Measurements from ENCODE around the gene CARD8.
"Not testable (repeated sequence)": the region's sequence is repeated elsewhere in the genome, so short reads cannot be mapped to it uniquely, and the experiment has no call there.

The CARD8 gene

DNA sequence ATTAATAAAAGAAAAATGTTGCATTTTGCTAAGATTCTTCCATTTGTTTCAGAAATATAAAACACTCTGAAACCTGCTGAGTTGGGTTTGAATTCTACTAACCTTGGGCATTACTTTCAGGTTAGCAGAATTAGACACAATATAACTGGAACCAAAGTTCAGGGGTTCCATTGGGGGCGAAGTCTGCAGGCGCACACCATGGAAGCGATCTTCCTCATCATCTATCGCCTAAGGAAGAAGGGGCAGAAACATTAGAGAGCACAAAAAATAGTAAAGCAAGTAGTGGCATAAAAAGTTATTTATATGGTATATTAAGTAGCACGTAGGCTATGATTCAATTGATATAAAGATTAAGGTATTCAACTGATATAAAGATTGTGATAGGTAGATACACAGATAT is 34.1 kb downstream of the CARD8 start:
- DNase-seq, result no peak
- intact Hi-C loops (cut with DNase I), result no loop called here

DNA sequence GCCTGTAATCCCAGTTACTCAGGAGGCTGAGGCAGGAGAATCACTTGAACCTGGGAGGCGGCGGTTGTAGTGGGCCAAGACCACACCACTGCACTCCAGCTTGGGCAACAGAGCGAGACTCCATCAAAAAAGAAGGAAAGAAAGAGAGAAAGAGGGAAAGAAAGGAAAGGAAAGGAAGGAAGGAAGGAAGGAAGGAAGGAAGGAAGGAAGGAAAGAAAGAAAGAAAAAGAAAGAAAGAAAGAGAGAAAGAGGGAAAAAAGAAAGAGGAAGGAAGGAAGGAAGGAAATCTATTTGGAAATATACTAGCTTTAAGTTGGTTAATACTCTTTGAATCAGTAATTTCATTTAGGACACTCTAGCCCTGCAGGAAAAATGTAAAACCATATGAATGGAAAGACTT is 34.9 kb downstream of the CARD8 start:
- intact Hi-C loops (cut with DNase I); DNase-seq: not testable (repeated sequence)

DNA sequence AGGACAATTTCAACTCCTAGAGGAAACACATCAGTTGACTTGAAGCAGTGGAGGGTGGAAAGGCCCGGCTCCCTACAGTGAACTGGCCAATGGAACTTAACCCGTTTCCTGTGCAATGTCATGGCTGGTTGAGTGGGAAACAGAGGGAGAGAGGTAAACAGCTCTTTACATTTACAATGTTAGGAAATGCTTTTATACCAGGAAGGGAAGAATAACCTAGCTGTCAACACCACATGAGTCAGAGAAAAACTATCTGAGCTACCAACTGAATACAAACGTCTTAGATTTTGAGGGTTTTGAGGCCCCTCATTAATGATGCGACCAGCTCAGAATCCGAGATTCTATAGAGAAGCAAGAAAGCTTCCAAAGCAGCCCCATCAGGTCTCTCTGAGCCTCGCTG is 36.7 kb downstream of the CARD8 start:
- DNase-seq, result no peak
- intact Hi-C loops (cut with DNase I), result no loop called here

- intact Hi-C loops (cut with DNase I), result no loop called here
- no peak for DNase-seq
These were observed 38.8 kb downstream of the CARD8 start for GRCh38 chr19:48216933-48217332.

GRCh38 chr19:48213959-48214358 is 41.8 kb downstream of the CARD8 start:
- DNase-seq, result no peak
- intact Hi-C loops (cut with DNase I), result no loop called here

- DNase-seq, result no peak
- intact Hi-C loops (cut with DNase I), result no loop called here
These were observed 45.7 kb downstream of the CARD8 start for GRCh38 chr19:48210005-48210404.

DNA sequence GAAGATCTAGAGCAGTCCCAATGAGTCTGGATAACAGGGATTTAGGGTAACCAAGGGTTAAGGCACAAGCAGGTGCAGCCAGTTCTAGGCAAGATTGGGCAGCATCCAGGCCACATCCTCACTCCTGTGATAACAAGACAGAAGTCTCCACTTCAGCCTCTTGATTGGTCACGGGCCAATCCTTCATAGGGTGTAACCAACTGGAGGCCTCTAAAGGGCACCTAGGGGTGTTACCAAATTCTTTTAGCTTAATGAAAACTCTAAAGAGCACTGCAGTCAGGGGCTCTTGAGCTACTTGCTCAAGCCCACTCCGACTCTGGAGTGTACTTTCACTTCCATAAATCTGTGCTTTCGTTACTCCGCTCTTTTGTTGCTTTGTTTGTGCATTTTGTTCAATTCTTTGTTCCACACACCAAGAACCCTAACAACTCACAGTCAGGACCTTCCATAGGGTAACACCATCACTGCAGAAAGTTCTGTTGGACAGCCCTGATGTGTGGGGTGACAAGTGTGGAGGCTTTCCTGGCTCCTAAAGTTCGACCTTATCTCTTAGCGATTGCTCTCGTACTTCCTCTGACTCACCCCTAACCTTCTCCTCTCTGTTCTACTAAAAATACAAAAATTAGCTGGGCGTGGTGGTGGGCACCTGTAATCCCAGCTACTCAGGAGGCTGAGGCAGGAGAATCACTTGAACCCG is 49.2 kb downstream of the CARD8 start:
- intact Hi-C loops (cut with DNase I), result loop anchor here (10.0 kb wide), 1 partner anchor 48 kb away; the partner anchor contains the start of gene CARD8
- DNase-seq, result no peak

GRCh38 chr19:48203794-48204628 is 51.7 kb downstream of the CARD8 start:
- DNase-seq, result peak; percentile 93 to 99 (median 96)
- intact Hi-C loops (cut with DNase I), result loop anchor here (1.0 to 10.0 kb wide), 2 partner anchors 34 to 51 kb away; partner anchors contain the start of genes CARD8, LIG1 and ZSWIM9

- intact Hi-C loops (cut with DNase I), result loop anchor here (1.0 to 10.0 kb wide), 2 partner anchors 33 to 51 kb away; partner anchors contain the start of genes CARD8, LIG1 and ZSWIM9
- no peak for DNase-seq
These were observed 52.4 kb downstream of the CARD8 start for GRCh38 chr19:48203222-48203793.

DNA sequence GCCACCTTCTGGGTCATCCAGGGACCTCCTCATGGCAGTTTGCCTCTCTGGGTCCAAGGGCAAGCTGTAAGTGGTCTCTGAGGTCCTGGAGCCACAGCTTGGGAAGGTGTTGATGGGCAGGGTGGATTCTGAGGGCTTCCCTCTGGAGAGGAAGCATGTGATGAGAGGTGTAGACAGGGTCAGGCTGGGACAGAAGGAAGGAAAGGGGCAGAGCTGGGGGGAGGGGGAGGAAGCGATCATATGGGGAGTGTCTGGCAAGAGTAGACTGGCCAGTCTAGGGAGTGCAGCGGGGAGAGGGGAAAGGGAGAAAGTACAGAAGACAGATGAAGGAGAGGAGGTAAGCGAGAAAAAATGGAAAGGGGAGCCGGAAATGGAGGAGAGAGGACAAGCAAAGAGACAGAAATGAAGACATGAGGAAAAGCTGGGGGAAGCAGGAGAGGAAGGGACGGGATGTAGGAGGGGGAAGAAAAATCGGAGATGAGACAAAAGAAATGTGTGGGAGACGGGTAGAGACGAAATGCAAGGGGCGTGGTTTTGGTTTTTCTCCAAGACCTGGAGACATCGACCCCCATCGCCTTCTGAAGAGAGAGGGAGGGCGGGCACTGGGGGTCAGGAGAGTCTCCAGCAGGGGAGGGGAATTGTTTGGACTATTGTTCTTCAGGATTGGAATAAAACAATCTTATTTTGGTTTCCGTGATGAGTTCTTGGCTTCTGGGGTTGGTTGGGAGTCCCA is 58.6 kb downstream of the CARD8 start:
- DNase-seq, result peak in 1 of 10 donors; percentile 16
- intact Hi-C loops (cut with DNase I), result no loop called here

- intact Hi-C loops (cut with DNase I), result no loop called here
- DNase-seq, result peak in 1 of 10 donors; percentile 76
These were observed 59.4 kb downstream of the CARD8 start for GRCh38 chr19:48196321-48196763.

GRCh38 chr19:48194844-48195830 is 60.6 kb downstream of the CARD8 start:
- peak in 1 of 10 donors; percentile 75 for DNase-seq

DNA sequence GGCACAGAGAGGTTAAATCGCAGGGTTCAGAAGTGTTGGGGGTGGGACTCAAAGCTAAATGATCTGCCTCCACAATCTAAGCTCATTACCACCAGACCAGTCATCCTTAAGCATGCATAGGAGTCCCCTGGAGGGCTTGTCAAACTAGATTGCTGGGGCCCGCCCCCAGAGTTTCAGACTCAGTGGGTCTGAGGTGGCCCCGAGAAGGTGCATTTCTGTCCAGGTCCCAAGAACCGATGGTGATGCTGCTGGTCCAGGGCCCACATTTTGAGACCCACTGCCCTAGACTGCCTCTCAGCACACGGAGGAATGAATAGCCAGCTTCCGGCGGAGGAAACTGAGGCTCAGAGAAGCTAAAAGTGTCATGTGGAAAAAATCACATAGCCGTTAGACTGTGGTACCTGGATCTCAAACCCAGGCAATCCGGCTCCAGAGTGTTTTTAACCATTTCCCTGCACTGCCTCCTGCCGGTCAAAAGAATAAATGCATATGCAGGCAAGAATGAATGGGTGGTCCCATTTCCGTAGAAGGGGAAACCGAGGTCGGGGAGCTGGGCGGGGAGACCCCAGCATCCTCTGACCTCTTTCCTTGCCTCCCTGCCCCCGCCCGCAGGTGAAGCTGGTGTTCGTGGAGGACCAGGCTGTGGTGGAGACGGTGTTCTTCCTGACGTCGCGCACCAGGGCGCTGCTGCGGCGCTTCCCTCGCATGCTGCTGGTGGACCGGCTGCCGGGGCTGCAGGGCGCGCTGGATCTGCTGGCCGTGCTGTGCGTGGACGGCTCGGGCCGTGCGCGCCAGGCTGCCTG is 61.5 kb downstream of the CARD8 start:
- intact Hi-C loops (cut with DNase I), result no loop called here
- DNase-seq, result peak in 1 of 10 donors; percentile 62

More at GRCh38 chr19:48194844-48195830, 60.6 kb downstream of the CARD8 start:
- intact Hi-C loops (cut with DNase I), result no loop called here

DNA sequence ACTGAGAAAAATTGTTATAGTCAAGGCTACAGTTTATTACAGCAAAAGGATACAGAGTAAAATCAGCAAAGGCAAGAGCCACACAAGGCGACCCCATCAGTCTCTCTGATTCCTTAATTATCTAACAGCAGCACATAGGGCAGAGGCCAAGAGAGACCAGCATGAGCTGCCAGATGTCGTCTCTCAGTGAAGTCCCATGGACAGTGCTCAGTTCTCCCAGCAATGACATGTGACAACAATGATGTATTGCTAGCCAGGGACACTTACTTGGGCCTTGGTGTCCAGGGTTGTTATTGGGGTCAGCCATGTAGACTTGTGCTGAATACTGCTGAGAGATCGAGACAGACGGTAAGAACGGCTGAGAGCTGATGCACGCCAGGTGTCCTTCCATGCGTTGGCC is 63.0 kb downstream of the CARD8 start:
- peak in 1 of 10 donors; percentile 65 for DNase-seq
- intact Hi-C loops (cut with DNase I), result no loop called here

DNA sequence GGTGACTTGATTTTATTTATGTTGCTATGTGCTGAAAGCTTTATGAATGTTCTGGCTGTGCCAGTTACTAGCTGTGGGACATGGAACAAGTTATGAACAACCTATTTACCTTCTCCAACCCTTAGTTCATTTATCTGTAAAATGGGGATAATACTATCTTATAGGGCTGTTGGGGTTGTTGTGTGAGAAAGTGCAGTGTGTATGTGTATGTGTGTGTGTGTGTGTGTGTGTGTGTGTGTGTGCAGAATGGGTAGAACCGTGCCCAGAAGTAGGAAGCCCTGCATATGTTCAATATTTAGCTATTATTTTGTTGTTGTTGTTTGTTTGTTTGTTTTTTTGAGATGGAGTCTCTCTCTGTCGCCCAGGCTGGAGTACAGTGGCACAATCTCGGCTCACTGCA is 64.8 kb downstream of the CARD8 start:
- intact Hi-C loops (cut with DNase I), result no loop called here
- DNase-seq, result no peak

- peak; percentile 66 to 97 (median 83) for DNase-seq
- intact Hi-C loops (cut with DNase I), result no loop called here
These were observed 65.3 kb downstream of the CARD8 start for GRCh38 chr19:48190288-48190884.

GRCh38 chr19:48186541-48186991 is 69.1 kb downstream of the CARD8 start:
- intact Hi-C loops (cut with DNase I), result no loop called here
- DNase-seq, result peak in 1 of 10 donors; percentile 50

DNA sequence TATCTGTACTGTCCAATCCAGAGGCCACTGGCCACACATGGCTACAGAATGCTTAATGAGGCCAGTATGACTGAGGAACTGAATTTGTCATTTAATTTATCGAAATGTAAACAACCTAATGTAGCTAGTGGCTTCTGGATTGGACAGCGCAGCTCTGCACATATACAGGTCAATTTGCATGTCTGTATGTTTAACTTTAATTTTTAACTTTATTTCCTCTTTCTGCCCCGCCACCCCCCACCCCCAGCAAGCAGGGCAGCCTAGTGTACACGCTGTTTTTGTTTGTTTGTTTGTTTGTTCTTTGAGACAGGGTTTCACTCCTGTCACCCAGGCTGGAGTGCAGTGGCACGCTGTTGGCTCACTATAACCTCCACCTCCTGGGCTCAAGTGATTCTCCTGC is 69.7 kb downstream of the CARD8 start:
- intact Hi-C loops (cut with DNase I), result no loop called here
- DNase-seq, result no peak

Measured in posterior cingulate gyrus (tissue), 11 donors.